CMK (cell line): ENCODE results near the gene GJB1.

Experiments used
- DNase-seq: peaks from one replicate; pipeline ENCODE4 v3.0.0-alpha.2; 2010; ENCODE audit warnings: low read depth

Gene GJB1

GRCh38 chrX:71215338-71215912 is 7.6 kb upstream of the GJB1 start:
- no peak for DNase-seq

DNA sequence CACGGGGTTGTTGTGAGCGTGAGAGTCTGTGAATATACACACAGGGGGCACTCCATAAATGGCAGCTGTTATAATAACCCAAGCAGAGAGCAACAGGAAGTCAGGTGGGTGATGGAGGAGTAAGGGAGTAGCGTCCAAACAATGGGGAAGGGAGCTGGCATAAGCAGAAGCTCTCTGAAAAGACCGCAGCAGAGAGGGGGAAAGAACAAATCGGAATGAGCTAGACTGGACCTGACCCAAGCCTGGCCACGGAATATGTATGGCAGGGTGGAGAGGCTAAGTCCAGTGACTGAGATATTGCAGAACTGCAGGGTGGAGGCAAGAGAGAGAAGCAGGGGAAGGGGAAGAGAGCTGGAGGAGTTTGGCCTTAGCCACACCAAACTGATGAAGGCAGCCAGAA is 6.5 kb upstream of the GJB1 start:
- no peak for DNase-seq

GRCh38 chrX:71217298-71217697 is 5.7 kb upstream of the GJB1 start:
- no peak for DNase-seq

GRCh38 chrX:71221145-71221544 is 1.9 kb upstream of the GJB1 start:
- DNase-seq, result no peak

DNA sequence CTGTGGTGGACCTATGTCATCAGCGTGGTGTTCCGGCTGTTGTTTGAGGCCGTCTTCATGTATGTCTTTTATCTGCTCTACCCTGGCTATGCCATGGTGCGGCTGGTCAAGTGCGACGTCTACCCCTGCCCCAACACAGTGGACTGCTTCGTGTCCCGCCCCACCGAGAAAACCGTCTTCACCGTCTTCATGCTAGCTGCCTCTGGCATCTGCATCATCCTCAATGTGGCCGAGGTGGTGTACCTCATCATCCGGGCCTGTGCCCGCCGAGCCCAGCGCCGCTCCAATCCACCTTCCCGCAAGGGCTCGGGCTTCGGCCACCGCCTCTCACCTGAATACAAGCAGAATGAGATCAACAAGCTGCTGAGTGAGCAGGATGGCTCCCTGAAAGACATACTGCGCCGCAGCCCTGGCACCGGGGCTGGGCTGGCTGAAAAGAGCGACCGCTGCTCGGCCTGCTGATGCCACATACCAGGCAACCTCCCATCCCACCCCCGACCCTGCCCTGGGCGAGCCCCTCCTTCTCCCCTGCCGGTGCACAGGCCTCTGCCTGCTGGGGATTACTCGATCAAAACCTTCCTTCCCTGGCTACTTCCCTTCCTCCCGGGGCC is 1.2 kb downstream of the GJB1 start:
- no peak for DNase-seq

DNA sequence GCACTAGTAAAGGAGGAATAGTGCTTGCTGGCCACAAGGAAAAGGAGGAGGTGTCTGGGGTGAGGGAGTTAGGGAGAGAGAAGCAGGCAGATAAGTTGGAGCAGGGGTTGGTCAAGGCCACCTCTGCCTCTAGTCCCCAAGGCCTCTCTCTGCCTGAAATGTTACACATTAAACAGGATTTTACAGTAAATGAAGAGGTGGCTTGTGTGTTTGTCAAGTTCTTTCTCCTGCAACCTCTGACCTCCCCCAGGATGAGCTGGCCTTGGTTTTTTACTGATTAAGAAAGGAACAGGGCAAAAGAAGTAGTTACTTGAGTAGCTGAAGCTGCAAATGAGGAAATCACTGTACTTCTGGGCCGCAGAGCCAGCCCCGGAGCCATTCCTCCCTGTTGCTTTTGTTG is 2.0 kb downstream of the GJB1 start:
- no peak for DNase-seq

DNA sequence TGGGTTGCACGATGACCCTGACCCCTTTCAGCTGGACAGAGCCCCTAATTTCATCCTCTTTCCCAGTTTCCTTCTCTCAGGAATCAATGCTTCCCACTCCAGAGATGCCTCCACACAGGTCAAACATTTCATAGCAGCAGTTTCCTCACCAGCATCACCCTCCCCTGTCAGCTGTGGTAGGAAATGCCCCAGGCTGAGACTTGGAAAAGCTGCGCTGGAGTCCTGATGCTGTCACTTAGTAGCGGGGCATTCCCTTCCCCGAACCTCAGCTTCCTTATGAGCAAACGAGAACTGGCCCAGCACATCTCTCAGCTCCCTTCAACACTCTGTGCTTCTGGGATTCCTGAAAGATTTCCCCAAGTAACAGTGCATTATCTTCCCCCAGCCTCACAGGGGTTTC is 2.7 kb downstream of the GJB1 start:
- DNase-seq, result no peak

DNA sequence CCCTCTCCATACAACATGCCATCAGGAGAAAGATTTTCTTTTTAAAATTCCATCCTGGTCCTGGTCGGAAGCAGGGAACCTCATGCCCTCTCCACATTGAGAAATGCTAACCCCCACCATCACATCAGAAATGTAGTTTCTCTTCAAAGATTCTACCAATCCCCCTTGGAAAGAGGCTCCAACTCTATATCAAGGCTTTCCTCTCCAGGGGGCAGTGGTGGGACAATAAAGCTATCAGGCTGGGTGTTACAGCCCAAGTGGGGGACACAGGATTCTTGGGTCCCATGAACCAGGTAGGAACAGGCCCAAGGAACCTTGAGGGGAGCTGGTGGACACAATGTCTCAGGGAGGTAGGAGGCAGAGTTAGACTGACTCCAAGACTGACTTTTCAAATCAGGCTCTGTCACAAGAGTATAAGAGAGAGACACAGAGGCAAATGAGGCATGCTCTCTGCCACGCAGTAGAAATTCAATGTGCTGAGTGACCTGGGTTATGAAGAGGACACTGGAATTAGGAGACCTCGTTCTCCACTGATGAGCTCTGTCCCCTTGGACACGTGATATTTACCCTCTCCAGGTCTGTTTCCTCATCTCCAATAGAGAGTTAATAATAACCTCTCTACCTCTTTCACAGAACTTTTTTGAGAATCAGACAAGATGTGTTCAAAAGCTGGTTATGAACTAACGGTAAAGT is 4.5 kb downstream of the GJB1 start:
- DNase-seq, result no peak

- DNase-seq, result no peak
These were observed 5.1 kb downstream of the GJB1 start for GRCh38 chrX:71228063-71228642.

DNA sequence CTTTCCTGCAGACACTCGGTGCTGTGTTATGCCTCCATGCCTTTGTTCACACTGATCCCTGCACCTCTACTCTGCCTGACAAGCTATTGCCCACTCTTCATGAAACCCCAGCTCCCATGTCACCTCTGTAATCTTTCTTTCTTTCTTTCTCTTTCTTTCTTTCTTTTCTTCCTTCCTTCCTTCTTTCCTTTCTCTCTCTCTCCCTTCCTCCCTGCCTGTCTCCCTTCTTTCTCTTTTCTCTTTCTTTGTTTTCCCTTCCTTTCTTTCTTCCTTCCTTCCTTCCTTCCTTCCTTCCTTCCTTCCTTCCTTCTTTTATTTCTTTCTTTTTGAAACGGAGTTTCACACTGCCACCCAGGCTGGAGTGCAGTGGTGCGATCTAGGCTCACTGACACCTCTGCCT is 12.5 kb downstream of the GJB1 start:
- no peak for DNase-seq

- DNase-seq, result no peak
These were observed 13.8 kb downstream of the GJB1 start for GRCh38 chrX:71236836-71237235.

GRCh38 chrX:71239781-71240180 is 16.8 kb downstream of the GJB1 start:
- no peak for DNase-seq

- DNase-seq, result no peak
These were observed 18.3 kb downstream of the GJB1 start for GRCh38 chrX:71241301-71241700.

GRCh38 chrX:71244359-71245128 is 21.5 kb downstream of the GJB1 start:
- no peak for DNase-seq

DNA sequence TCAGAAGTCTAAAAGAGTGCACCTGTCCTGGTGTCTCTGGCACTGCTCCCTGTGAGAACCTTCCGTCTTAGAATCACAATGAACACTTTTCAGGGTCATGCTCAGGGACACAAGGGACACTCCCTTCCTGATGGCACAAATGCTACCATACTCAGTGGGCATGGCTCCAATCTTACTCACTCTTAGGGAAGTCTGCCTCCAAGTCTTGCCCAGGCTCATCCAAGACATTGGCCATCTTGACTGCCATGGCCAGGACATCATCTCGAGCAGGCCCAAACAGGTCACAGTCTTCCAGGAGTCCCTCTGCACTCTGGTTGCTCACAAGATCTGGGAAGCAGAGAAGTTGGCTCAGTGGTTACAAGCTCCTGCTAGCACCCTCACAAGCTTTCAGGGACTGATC is 22.1 kb downstream of the GJB1 start:
- DNase-seq, result no peak

GRCh38 chrX:71250841-71251240 is 27.8 kb downstream of the GJB1 start:
- no peak for DNase-seq

- no peak for DNase-seq
These were observed 28.5 kb downstream of the GJB1 start for GRCh38 chrX:71251466-71251973.

DNA sequence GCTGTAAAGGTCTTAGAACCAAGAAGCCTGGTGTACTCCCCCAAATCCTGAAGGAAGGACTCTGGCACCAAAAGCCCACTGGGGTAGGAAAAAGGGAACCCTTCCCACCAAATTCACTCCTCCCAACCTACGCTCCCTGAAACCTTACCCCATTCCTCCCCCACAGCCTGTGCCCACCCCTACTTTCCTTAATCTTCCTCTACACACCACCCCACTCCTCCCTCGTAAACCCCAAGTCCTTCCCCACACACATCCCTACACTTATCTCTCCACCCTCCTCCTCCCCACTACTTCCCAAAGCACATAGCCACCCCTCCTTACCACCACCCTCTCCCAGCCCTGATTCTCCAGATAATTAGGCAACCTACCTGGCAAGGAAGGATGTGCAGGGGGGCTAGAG is 29.2 kb downstream of the GJB1 start:
- no peak for DNase-seq

DNA sequence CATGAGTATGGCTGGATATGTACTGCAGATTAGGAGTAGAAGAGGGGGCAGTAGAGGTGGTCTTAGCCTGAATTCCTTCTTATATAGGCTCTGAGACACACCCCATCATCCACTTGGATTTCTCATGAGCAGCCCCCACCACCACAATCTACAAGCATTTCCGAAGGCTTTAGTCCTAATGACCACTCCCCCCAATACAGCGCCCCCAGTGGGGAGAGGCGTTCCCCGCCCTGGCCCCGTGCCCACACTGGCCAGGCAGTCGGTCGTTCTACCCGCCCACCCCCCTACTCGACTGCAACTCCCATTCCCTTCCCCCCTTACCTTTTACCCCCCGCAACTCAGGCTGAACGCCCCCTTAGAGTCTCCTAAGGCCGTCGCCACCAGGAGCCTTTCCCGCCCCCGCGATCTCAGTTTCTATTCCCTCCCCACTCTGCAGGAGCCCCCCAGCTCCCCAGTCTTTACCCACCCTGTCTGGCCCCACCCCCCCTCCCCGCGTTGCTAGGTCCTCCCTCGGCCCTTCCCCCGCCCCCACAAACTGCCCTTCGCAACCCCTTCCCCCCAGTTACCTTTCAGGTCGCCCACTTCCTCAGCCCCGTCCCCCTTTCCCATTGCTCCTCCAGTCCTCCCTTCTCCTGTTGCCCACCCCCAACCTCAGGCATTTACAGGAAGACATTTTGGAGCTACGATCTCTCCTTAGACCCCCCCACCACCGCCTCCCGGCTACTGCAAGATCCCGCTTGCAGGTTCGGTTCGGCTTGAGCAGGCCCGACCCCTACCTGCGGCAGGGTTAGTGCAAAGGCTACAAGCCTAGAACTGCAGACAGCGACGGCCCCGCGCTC is 30.4 kb downstream of the GJB1 start:
- peak; percentile 29 for DNase-seq

- peak; percentile 64 for DNase-seq
These were observed 31.3 kb downstream of the GJB1 start, which contains the start of gene ZMYM3 for GRCh38 chrX:71254092-71254963. TSS of gene ZMYM3 (minus strand) at chrX:71254140. CDS start at chrX:71253255, 885 bp downstream.
